GM18907 (cell line): ENCODE results near the gene NSUN4.
"Not testable (repeated sequence)": the region's sequence is repeated elsewhere in the genome, so short reads cannot be mapped to it uniquely, and the experiment has no call there.

Experiments
- ATAC-seq: cut with Tn5 transposase; IDR thresholded peaks from one replicate; pipeline ENCODE4 v1.9.1; 2021; ENCODE audit warnings: mild to moderate bottlenecking, moderate library complexity; ENCODE audit not compliant: unreplicated experiment

Gene NSUN4

DNA sequence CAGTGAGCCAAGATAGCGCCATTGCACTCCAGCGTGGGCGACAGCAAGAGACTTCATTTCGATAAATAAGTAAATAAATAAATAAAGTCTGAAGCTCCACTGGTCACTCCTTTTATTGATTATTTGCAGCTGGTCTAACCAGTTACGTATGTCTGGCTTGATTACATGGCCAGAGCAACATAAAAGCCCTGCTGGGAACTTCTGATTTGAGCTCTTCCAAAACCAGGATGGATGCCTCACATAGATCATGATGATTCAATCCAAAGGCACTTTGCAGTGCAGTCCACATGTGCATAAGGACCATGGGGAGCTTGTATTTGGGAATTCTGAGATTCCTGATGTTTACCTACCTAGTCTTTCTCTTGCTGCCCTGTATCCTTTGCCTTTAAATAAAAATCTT, 24.0 kb downstream of the NSUN4 start:
- ATAC-seq: no peak

GRCh38 chr1:46365796-46366195, 25.2 kb downstream of the NSUN4 start:
- ATAC-seq: not testable (repeated sequence)

- ATAC-seq: no peak
Measured at GRCh38 chr1:46367072-46367471, 26.5 kb downstream of the NSUN4 start.

DNA sequence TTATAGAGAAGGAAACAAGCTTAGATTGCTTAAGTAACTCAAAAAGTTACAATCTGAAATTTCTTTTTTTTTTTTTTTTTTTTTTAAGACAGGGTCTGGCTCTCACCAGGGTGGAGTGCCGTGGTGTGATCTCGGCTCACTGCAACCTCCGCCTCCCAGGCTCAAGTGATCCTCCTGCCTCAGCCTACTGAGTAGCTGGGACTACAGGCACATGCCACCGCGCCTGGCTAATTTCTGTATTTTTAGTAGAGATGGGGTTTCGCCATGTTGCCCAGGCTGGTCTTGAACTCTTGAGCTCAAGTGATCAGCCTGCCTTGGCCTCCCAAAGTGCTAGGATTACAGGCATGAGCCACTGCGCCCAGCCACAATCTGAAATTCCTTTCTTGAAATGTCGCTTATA, 27.1 kb downstream of the NSUN4 start:
- ATAC-seq: not testable (repeated sequence)

DNA sequence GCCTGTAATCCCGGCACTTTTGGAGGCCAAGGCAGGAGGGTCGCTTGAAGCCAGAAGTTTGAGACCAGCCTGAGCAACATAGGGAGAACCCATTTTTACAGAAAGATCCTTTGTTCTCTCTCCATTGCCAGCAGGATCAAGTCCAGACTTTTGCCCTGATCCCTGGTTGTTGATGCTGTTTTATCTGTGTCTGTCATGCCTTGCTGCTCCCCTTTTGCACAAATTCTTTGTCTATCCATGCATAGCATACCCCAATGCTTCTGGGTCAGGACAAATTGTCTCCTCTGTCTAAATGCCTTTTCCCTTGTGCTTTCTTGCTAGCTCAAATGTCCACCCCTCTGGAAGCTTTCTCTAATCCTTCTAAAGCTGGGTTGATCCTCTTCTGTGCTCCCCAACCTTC, 28.2 kb downstream of the NSUN4 start:
- ATAC-seq: no peak

DNA sequence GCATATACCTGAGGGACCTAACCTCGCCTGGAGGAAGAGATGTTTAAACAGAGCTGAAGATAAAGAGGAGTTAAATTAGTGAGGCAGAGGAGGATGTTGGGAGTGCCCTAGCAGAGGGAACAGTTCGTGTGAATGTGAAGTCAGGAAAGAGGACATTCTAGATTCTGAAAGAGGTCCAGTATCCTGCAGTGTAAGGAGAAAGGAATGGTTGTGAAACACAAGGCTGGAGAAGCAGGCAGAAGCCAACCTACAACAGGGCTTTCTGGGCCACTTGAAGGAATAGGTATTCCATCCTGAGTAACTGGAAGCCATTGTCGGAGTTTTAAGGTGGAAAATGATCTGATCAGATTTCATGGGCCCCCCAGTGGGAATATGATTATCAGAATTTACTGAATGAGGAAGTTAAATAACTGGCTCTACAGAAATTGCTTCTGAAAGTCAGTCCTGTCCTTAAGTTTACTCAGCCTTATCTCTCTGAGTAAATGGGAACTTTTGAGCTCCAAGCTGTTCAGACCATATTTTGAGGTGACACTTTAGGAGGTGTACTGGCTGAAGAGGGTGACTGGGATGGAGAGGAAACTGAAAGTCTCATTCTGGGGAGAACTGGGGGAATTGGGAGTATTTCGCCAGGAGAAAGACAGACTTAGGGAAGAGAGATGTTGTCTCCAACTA, 29.1 kb downstream of the NSUN4 start:
- ATAC-seq: no peak

GRCh38 chr1:46370214-46370633, 29.6 kb downstream of the NSUN4 start:
- ATAC-seq: no peak

DNA sequence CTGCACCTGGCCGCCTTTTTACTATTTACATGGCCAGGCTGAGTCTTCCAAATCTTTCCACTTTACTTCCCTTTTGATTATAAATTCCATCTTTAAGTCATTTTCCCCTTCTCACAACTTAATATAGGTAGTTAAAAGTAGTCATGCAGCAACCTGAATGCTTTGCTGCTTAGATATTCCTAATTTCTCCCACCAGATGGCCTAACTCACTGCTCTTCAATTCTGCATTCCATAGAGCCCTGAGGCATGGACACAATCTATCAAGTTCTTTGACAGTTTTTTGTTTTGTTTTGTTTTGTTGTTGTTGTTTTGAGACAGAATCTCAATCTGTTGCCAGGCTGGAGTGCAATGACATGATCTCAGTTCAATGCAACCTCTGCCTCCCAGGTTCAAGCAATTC, 31.8 kb downstream of the NSUN4 start:
- no peak for ATAC-seq

DNA sequence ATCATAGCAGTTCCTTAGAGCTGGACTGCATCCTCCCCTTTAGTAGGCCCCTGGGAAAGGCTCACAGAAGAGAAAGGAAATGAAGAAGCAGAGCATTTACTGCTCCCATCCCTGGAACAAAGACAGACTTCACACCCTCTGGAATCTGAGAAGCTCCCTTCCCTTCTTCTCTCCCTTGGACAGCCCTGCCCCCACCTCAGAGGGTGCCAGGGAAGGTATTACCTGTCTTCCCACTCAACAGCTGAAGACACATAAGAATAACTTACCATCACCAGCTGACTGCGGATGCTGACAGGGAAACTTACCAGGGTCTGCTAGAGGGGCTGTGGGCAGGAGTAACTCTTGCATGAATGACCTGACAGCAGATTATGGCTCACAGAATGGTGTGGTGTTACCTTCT, 39.4 kb downstream of the NSUN4 start:
- ATAC-seq: no peak

DNA sequence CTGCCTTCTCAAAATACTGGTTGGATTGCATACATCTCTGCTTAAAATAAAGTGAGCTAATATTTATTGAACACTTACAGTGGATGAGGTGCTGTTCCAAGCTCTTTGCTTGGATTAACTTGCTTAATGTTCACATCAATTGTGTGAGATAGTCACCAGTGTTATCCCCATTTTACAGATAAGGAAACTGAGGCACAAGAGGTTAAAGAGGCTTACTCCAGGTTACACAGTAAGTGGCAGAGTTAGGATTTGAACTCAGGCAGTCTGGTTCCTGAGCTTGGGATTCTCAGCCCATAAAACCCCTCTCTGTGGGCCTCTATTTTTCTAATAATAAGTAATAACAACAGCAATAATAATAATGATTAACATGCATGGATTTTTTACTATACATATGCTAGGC, 39.9 kb downstream of the NSUN4 start:
- no peak for ATAC-seq

DNA sequence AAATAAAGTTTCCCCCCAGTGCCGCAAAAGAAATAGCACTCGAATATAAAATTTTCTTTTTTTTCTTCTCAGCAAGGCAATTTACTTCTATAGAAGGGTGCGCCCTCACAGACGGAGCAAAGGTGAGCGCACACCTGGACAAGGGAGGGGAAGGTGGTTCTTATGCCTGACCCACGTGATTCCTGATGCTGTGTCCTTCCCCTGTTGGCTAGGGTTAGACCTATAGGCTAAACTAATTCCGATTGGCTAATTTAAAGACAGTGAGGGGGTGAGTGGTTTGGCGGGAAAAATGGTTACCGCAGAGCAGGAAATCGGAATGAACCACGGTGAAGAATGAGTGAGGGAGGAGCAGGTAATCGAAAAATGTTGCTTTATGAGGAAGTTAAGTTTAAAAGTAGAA, 52.9 kb downstream of the NSUN4 start:
- no peak for ATAC-seq

DNA sequence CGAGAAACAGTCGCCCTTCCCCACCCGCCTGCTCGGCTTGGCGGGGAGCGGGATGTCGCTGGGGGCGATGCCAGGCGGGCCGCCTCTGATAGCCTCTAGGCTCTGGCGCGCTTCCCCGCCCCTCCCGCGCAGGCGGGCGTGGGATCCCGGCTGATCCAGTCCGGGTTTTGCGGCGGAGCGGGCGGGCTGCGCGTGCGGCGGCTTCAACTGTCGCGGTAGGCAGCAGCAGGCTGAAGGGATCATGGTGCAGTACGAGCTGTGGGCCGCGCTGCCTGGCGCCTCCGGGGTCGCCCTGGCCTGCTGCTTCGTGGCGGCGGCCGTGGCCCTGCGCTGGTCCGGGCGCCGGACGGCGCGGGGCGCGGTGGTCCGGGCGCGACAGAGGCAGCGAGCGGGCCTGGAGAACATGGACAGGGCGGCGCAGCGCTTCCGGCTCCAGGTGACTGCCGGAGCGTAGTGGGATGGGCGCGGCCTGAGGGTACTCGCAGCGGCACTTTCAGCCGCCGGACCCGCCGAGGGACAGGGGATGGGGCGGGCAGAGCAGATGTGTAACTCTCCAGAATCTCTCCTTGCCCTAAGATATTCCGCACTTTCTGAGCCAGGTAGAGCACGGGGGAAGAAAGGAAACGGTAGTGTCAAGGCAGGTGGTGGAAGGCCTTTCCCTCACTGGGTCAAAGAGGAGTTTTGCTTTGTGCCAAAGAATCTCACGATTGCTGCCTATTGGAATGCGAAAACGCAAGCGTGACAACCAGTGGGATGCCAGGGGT, 53.7 kb downstream of the NSUN4 start, which contains the start of gene FAAH:
Gene FAAH (plus strand): TSS at position 210 of the 764 bp plus-strand sequence. CDS start 32 bp downstream, at position 242.
- ATAC-seq: no peak

DNA sequence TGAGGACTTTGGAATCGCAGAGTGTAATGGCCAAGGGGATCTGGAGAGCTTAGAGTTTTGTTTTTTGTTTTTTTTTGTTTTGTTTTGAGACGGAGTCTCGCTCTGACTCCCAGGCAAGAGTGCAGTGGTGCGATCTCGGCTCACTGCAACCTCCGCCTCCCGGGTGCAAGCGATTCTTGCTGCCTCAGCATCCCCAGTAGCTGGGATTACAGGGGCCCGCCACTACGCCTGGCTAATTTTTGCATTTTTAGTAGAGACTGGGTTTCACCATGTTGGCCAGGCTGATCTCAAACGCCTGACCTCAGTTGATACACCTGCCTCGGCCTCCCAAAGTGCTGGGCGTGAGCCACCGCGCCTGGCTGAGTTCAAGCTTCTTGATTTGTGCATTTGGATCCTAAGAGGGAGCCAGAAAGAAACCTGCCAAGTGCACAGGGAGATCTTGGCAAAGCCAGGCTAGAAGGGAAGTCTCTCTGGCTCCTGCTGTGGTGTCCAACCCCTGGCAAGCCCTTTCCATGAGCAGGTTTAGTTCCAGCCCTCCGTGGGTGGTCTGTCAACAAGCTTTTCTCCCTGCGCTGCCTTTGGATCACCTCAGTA, 54.4 kb downstream of the NSUN4 start:
- no peak for ATAC-seq

GRCh38 chr1:46396441-46397398, 56.1 kb downstream of the NSUN4 start:
- ATAC-seq: no peak

GRCh38 chr1:46399307-46399706, 58.7 kb downstream of the NSUN4 start:
- no peak for ATAC-seq

- ATAC-seq: no peak
Measured at GRCh38 chr1:46400421-46400820, 59.8 kb downstream of the NSUN4 start.

DNA sequence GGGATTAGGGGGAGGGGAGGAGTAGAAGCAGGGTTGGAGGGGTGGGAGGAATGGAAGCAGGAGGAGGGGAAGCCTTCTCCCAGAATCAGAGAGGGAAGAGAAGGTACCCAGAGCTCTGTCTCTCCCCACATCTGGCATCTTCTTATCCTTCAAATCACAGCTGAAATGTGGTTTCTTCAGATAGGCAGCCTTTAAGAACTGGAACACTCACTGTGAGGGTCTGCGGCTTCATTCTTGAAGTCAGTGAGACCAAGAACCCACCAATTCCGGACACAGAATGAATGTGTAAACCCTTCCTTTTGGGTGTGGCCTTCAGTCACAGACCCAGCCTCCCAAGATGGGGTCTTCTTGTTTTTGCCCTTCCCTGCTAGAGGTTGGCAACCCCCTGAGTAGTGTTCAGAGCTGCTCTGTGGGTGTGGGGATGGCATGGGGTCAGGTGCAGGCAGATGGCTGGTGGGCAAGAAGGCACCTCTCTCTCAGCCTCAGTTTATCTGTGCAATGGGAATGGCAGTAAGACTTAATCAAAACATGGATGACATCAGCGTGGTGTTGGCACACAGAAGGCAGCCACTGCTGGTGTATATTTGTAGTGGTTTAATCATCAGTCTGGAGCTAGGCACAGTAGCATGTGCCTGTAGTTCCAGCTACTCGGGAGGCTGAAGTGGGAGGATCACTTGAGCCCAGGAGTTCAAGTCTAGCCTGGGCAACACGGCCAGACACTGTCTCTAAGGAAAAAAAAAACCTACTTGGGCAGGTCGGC, 60.7 kb downstream of the NSUN4 start:
- no peak for ATAC-seq

DNA sequence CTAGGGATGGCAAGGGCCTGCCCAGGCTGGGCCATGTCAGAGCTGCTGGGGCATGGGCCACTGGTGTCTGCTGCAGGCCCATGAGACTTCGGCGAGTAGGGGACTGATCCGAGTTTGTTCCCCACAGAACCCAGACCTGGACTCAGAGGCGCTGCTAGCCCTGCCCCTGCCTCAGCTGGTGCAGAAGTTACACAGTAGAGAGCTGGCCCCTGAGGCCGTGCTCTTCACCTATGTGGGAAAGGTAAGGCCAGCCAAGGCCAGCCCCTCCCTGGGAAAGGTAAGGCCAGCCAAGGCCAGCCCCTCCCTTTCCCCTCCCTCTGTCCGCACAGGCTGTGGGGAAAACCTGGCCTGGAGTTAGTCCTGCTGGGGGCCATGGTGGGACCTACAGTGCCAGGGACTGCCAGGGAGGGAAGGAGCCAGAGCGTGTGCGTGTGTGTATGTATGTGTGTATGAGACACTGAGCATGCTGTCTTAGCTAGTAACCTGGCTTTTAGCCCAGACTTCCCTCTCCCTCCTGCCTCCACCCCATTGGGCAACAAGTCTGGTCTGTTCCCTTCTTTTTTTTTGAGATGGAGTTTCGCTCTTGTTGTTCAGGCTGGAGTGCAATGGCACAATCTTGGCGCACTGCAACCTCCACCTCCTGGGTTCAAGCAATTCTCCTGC, 61.5 kb downstream of the NSUN4 start:
- no peak for ATAC-seq

- ATAC-seq: no peak
Measured at GRCh38 chr1:46403916-46404315, 63.3 kb downstream of the NSUN4 start.
